OCI-LY3 (cell line): ENCODE results near the gene UBXN10.

ENCODE experiments used
- H2AFZ ChIP-seq: fragments of 200-600, 300-600 bp; shearing (Covaris generic); 2 replicates; pipeline ENCODE4 v1.6.0; 2014; ENCODE audit warnings: antibody characterized with exemption, low read depth, low read length
- H3K27ac ChIP-seq: fragments of 200-600, 300-600 bp; sonication (generic); 2 replicates; pipeline ENCODE4 v1.5.1; 2014; ENCODE audit warnings: mild to moderate bottlenecking, low read length, moderate library complexity, mixed read lengths
- H3K27me3 ChIP-seq: fragments of 200-600, 300-600 bp; sonication (generic); 2 replicates; pipeline ENCODE4 v1.6.1; 2014; ENCODE audit warnings: low read depth, low read length, mixed read lengths
- H3K36me3 ChIP-seq: fragments of 200-600, 300-600 bp; sonication (generic); replicated peaks from 2 replicates; pipeline ENCODE3; 2014; ENCODE audit warnings: low read depth, low read length, mixed read lengths
- H3K4me1 ChIP-seq: fragments of 300-600, 200-600 bp; sonication (generic); 2 replicates; pipeline ENCODE4 v1.6.1; 2014; ENCODE audit warnings: low read length, mixed read lengths
- H3K4me2 ChIP-seq: fragments of 200-600, 300-600 bp; sonication (generic); 2 replicates; pipeline ENCODE4 v1.6.1; 2014; ENCODE audit warnings: low read length, mixed read lengths
- H3K4me3 ChIP-seq: fragments of 300-600, 200-600 bp; sonication (generic); 2 replicates; pipeline ENCODE4 v1.5.1; 2014; ENCODE audit warnings: antibody characterized with exemption, mild to moderate bottlenecking, low read length, moderate library complexity
- H3K79me2 ChIP-seq: fragments of 300-600, 200-600 bp; shearing (Covaris generic); 2 replicates; pipeline ENCODE4 v1.6.1; 2014; ENCODE audit warnings: mild to moderate bottlenecking, low read length, mixed read lengths
- H3K9ac ChIP-seq: fragments of 300-600, 200-600 bp; shearing (Covaris generic); 2 replicates; pipeline ENCODE4 v1.6.0; 2014; ENCODE audit warnings: mild to moderate bottlenecking, low read length, moderate library complexity
- H3K9me3 ChIP-seq: fragments of 200-600, 300-600 bp; shearing (Covaris generic); 2 replicates; pipeline ENCODE4 v1.6.1; 2014; ENCODE audit warnings: low read length, mixed read lengths; ENCODE audit not compliant: insufficient read depth
- H4K20me1 ChIP-seq: fragments of 200-600, 300-600 bp; sonication (generic); 2 replicates; pipeline ENCODE4 v1.6.1; 2016; ENCODE audit warnings: low read length, mixed read lengths; ENCODE audit not compliant: insufficient read depth
- CTCF ChIP-seq: fragments of 200-600, 300-600 bp; sonication (generic); IDR thresholded peaks from 2 replicates; pipeline ENCODE4 v1.5.1; 2014; ENCODE audit warnings: antibody characterized with exemption, low read length, low read depth
- EZH2phosphoT487 ChIP-seq: fragments of 200-600 bp; shearing (Covaris generic); IDR thresholded peaks from 2 replicates; pipeline ENCODE4 v1.6.1; 2018; ENCODE audit warnings: antibody characterized with exemption, mixed run types, low read depth

Gene UBXN10

GRCh38 chr1:20184997-20185833, 681 bp upstream of the UBXN10 start:
- H3K9me3 ChIP-seq, result no peaks in the 10 kb centered on the region
- H3K36me3 ChIP-seq, result no peaks in the 10 kb centered on the region
- peak overlapping the region; percentile 88 for H3K9ac ChIP-seq
- peak overlapping the region; percentile 48; the same call in 1 of the 2 replicates for H3K27ac ChIP-seq
- peak overlapping the region; percentile 97 for H3K4me3 ChIP-seq
- H4K20me1 ChIP-seq, result no peaks in the 10 kb centered on the region
- TF ChIP-seq EZH2phosphoT487, result no peak
- no peak for TF ChIP-seq CTCF
- no peaks in the 10 kb centered on the region for H3K79me2 ChIP-seq
- H3K4me1 ChIP-seq, result peaks cover 20% of the 10 kb centered on the region
- H3K4me2 ChIP-seq, result peak overlapping the region; percentile 93
- H2AFZ ChIP-seq, result peak overlapping the region; percentile 66
- H3K27me3 ChIP-seq, result no peaks in the 10 kb centered on the region

DNA sequence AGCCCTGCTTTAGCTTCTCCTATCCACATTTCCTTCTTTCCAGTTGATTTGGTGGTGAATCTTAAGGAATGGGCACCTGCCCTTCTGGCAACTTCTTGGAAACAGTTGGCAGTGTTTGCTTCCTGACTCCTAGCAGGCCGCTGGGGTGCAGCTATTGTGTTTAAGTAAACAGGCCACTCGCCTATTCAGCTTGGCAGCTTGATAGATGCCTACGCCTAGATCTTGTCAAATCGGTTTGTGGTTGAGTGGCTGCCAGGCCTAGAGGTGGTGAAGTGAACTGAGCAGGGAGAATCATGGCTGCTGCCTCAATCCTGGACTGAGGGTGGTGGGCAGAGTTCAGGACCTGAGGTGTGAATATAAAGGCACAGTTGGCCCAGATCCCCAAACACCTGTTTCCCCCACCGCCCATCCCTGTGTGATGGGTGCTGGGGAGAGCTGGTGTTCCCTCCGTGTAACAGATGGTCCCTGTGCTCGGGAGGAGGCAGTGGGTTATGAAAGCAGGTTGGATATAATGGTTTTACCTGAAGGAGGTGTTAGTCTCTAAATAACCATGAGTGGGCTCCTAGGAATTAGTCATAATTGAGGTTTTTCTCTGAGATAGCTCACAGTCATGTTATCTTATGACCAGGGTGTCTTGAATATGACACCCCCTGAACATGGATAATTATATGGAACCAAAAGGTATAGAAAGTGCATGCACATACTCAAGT, 1.4 kb downstream of the UBXN10 start:
- H3K9ac ChIP-seq, result no peak overlapping the region
- no peaks in the 10 kb centered on the region for H4K20me1 ChIP-seq
- no peaks in the 10 kb centered on the region for H3K27me3 ChIP-seq
- no peak overlapping the region for H2AFZ ChIP-seq
- H3K4me3 ChIP-seq, result no peak overlapping the region
- H3K27ac ChIP-seq, result no peak overlapping the region
- peaks cover 20% of the 10 kb centered on the region for H3K4me1 ChIP-seq
- H3K9me3 ChIP-seq, result no peaks in the 10 kb centered on the region
- no peak for TF ChIP-seq CTCF
- no peak for TF ChIP-seq EZH2phosphoT487
- no peaks in the 10 kb centered on the region for H3K36me3 ChIP-seq
- peak overlapping the region; percentile 93 for H3K4me2 ChIP-seq
- H3K79me2 ChIP-seq, result no peaks in the 10 kb centered on the region

- TF ChIP-seq CTCF (no peak), EZH2phosphoT487 (no peak)
- Histone ChIP-seq H3K27ac (no peak overlapping the region), H3K79me2 (no peaks in the 10 kb centered on the region), H3K4me2 (no peak overlapping the region), H2AFZ (no peak overlapping the region), H3K4me3 (no peak overlapping the region), H3K9me3 (no peaks in the 10 kb centered on the region), H3K36me3 (no peaks in the 10 kb centered on the region), H3K9ac (no peak overlapping the region), H4K20me1 (no peaks in the 10 kb centered on the region), H3K27me3 (no peaks in the 10 kb centered on the region), H3K4me1 (peaks cover 20% of the 10 kb centered on the region)
Observed at GRCh38 chr1:20187813-20188454, 2.0 kb downstream of the UBXN10 start.

GRCh38 chr1:20188455-20188817, 2.5 kb downstream of the UBXN10 start:
- no peaks in the 10 kb centered on the region for H3K27me3 ChIP-seq
- no peak overlapping the region for H3K27ac ChIP-seq
- TF ChIP-seq EZH2phosphoT487 (no peak), CTCF (no peak)
- no peak overlapping the region for H3K4me3 ChIP-seq
- no peak overlapping the region for H2AFZ ChIP-seq
- H3K9me3 ChIP-seq, result no peaks in the 10 kb centered on the region
- no peaks in the 10 kb centered on the region for H3K79me2 ChIP-seq
- H3K4me2 ChIP-seq, result no peak overlapping the region
- no peaks in the 10 kb centered on the region for H3K36me3 ChIP-seq
- H3K4me1 ChIP-seq, result peaks cover 20% of the 10 kb centered on the region
- H4K20me1 ChIP-seq, result no peaks in the 10 kb centered on the region
- H3K9ac ChIP-seq, result no peak overlapping the region
